DND-41 (cell line): ENCODE data around the gene RABL6.

ENCODE experiments used
- CTCF ChIP-seq: IDR thresholded peaks from 2 replicates; pipeline ENCODE4 v1.5.1; 2012; ENCODE audit warnings: borderline replicate concordance, low read length, moderate library complexity, mild to moderate bottlenecking; ENCODE audit not compliant: poor library complexity, severe bottlenecking; ENCODE audit errors: extremely low read depth
- EZH2 ChIP-seq: IDR thresholded peaks from 3 replicates; pipeline ENCODE4 v1.6.1; 2012; ENCODE audit warnings: borderline replicate concordance, low read depth, mild to moderate bottlenecking, moderate library complexity, low read length, inconsistent platforms; ENCODE audit not compliant: severe bottlenecking

- TF ChIP-seq CTCF = no peak
- no peak for TF ChIP-seq EZH2
Observed at GRCh38 chr9:136854113-136854841, 46.5 kb downstream of the RABL6 start.
